Measurements from ENCODE around the gene SHC3.

GRCh38 chr9:88973281-88974045 is 205.2 kb downstream of the SHC3 start:
- no peak for TF ChIP-seq EZH2 (IDR thresholded peaks at IDR 0.05; ENCODE audit: low read length, unreplicated experiment)
- no peak for TF ChIP-seq CTCF (conservative IDR thresholded peaks at IDR 0.05; ENCODE audit: low read depth, low read length)
- no peak for TF ChIP-seq EZH2phosphoT487 (IDR thresholded peaks at IDR 0.05; ENCODE audit: borderline replicate concordance, low read length)
